ENCODE data around the gene ABCA3.

ABCA3 gene

GRCh38 chr16:2366660-2367309 is 26.3 kb upstream of the ABCA3 start:
- H3K9me3 ChIP-seq (ENCODE audit: insufficient read depth, low read length): no peaks in the 10 kb centered on the region
- TF ChIP-seq, protein P1, sequence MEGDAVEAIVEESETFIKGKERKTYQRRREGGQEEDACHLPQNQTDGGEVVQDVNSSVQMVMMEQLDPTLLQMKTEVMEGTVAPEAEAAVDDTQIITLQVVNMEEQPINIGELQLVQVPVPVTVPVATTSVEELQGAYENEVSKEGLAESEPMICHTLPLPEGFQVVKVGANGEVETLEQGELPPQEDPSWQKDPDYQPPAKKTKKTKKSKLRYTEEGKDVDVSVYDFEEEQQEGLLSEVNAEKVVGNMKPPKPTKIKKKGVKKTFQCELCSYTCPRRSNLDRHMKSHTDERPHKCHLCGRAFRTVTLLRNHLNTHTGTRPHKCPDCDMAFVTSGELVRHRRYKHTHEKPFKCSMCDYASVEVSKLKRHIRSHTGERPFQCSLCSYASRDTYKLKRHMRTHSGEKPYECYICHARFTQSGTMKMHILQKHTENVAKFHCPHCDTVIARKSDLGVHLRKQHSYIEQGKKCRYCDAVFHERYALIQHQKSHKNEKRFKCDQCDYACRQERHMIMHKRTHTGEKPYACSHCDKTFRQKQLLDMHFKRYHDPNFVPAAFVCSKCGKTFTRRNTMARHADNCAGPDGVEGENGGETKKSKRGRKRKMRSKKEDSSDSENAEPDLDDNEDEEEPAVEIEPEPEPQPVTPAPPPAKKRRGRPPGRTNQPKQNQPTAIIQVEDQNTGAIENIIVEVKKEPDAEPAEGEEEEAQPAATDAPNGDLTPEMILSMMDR (IDR thresholded peaks at IDR 0.05; ENCODE audit: low read depth, low read length): no peak
- TF ChIP-seq EZH2phosphoT487 (IDR thresholded peaks at IDR 0.05; ENCODE audit: low read depth): no peak
- H2AFZ ChIP-seq (ENCODE audit: low read depth, low read length): no peak overlapping the region
- H3K4me1 ChIP-seq (ENCODE audit: low read length): peaks cover 31% of the 10 kb centered on the region
- H3K4me3 ChIP-seq (ENCODE audit: low read length): 0 out of 2 replicates have a peak overlapping the region, but pooled peaks have one; percentile 5
- peak overlapping the region; percentile 25 for H3K4me2 ChIP-seq (ENCODE audit: low read length)
- peaks cover 35% of the 10 kb centered on the region for H3K27me3 ChIP-seq (ENCODE audit: low read depth, low read length)
- no peak overlapping the region for H3K9ac ChIP-seq (ENCODE audit: low read length)
- H3K36me3 ChIP-seq (replicated peaks; ENCODE audit: low read depth, low read length): no peaks in the 10 kb centered on the region
- no peaks in the 10 kb centered on the region for H3K79me2 ChIP-seq (ENCODE audit: low read length)
- no peaks in the 10 kb centered on the region for H4K20me1 ChIP-seq (ENCODE audit: insufficient read depth, low read length)
- no peak overlapping the region for H3K27ac ChIP-seq (ENCODE audit: low read length)

GRCh38 chr16:2365397-2366294 is 25.1 kb upstream of the ABCA3 start:
- no peak for TF ChIP-seq EZH2phosphoT487 (IDR thresholded peaks at IDR 0.05; ENCODE audit: low read depth)
- TF ChIP-seq, protein P1 (IDR thresholded peaks at IDR 0.05; ENCODE audit: low read depth, low read length): no peak
- H3K9ac ChIP-seq (ENCODE audit: low read length): no peak overlapping the region
- H4K20me1 ChIP-seq (ENCODE audit: insufficient read depth, low read length): no peaks in the 10 kb centered on the region
- H3K9me3 ChIP-seq (ENCODE audit: insufficient read depth, low read length): no peaks in the 10 kb centered on the region
- H3K27ac ChIP-seq (ENCODE audit: low read length): no peak overlapping the region
- peaks cover 37% of the 10 kb centered on the region for H3K27me3 ChIP-seq (ENCODE audit: low read depth, low read length)
- no peak overlapping the region for H2AFZ ChIP-seq (ENCODE audit: low read depth, low read length)
- no peaks in the 10 kb centered on the region for H3K79me2 ChIP-seq (ENCODE audit: low read length)
- peak overlapping the region; percentile 16; the same call in 1 of the 2 replicates for H3K4me3 ChIP-seq (ENCODE audit: low read length)
- peak overlapping the region; percentile 50 for H3K4me2 ChIP-seq (ENCODE audit: low read length)
- no peaks in the 10 kb centered on the region for H3K36me3 ChIP-seq (replicated peaks; ENCODE audit: low read depth, low read length)
- H3K4me1 ChIP-seq (ENCODE audit: low read length): peaks cover 33% of the 10 kb centered on the region

- Histone ChIP-seq H3K36me3 (replicated peaks; ENCODE audit: low read depth, low read length) (no peaks in the 10 kb centered on the region), H3K9ac (ENCODE audit: low read length) (no peak overlapping the region), H3K79me2 (ENCODE audit: low read length) (no peaks in the 10 kb centered on the region), H4K20me1 (ENCODE audit: insufficient read depth, low read length) (no peaks in the 10 kb centered on the region), H3K27ac (ENCODE audit: low read length) (no peak overlapping the region), H3K9me3 (ENCODE audit: insufficient read depth, low read length) (no peaks in the 10 kb centered on the region), H3K4me3 (ENCODE audit: low read length) (no peak overlapping the region), H3K4me1 (ENCODE audit: low read length) (peaks cover 33% of the 10 kb centered on the region), H3K27me3 (ENCODE audit: low read depth, low read length) (peaks cover 37% of the 10 kb centered on the region), H3K4me2 (ENCODE audit: low read length) (peak overlapping the region; percentile 50), H2AFZ (ENCODE audit: low read depth, low read length) (no peak overlapping the region)
- TF ChIP-seq, protein P1 (IDR thresholded peaks at IDR 0.05; ENCODE audit: low read depth, low read length): no peak
- no peak for TF ChIP-seq EZH2phosphoT487 (IDR thresholded peaks at IDR 0.05; ENCODE audit: low read depth)
Measured at GRCh38 chr16:2364638-2365210, 24.2 kb upstream of the ABCA3 start.

- Histone ChIP-seq H2AFZ (ENCODE audit: low read depth, low read length) (no peak overlapping the region), H3K9ac (ENCODE audit: low read length) (no peak overlapping the region), H3K27ac (ENCODE audit: low read length) (no peak overlapping the region), H3K9me3 (ENCODE audit: insufficient read depth, low read length) (no peaks in the 10 kb centered on the region), H3K4me1 (ENCODE audit: low read length) (peaks cover 32% of the 10 kb centered on the region), H3K4me2 (ENCODE audit: low read length) (no peak overlapping the region), H3K79me2 (ENCODE audit: low read length) (no peaks in the 10 kb centered on the region), H3K36me3 (replicated peaks; ENCODE audit: low read depth, low read length) (no peaks in the 10 kb centered on the region), H3K4me3 (ENCODE audit: low read length) (no peak overlapping the region), H4K20me1 (ENCODE audit: insufficient read depth, low read length) (no peaks in the 10 kb centered on the region), H3K27me3 (ENCODE audit: low read depth, low read length) (peaks cover 50% of the 10 kb centered on the region)
- TF ChIP-seq, protein P1 (IDR thresholded peaks at IDR 0.05; ENCODE audit: low read depth, low read length): no peak
- TF ChIP-seq EZH2phosphoT487 (IDR thresholded peaks at IDR 0.05; ENCODE audit: low read depth): no peak
Measured at GRCh38 chr16:2362218-2362617, 21.7 kb upstream of the ABCA3 start.
